Ovary (tissue), 9 donors: ENCODE results near the gene FUBP3. TPM values are rescaled to one million over a fixed set of nuclear protein-coding genes. Genes with fewer than 3 reads are reported as not detected.

Experiments used
- DNase-seq, 5 donors: peaks; one replicate each; pipeline ENCODE4 v3.0.0-alpha.2; 2019 to 2020
- H3K27ac ChIP-seq, 2 donors: fragments of 200-600 bp; one replicate each; pipeline versions ENCODE4 v1.5.1 to v1.8.0; 2019 to 2022
- H3K27me3 ChIP-seq: fragments of 200-600 bp; one replicate; pipeline ENCODE4 v1.8.0; 2022
- H3K36me3 ChIP-seq: fragments of 200-600 bp; sonication (generic); one replicate; pipeline ENCODE4 v1.5.1; 2019
- H3K4me1 ChIP-seq: one replicate; pipeline ENCODE4 v1.8.1; 2013; ENCODE audit warnings: mild to moderate bottlenecking, moderate library complexity; ENCODE audit not compliant: insufficient read depth
- H3K4me3 ChIP-seq: fragments of 200-600 bp; sonication (generic); one replicate; pipeline ENCODE4 v1.5.1; 2017
- H3K9me3 ChIP-seq, 2 donors: fragments of 200-600 bp in 1 of 2; sonication (generic) in 1 of 2; one replicate each; pipeline versions ENCODE4 v1.5.1 to v1.8.1; 2013 to 2019; ENCODE audit warnings: mild to moderate bottlenecking in 1 of 2, moderate library complexity in 1 of 2
- EP300 ChIP-seq: sonication (generic); formaldehyde crosslinking; IDR thresholded peaks from one replicate; pipeline ENCODE4 v1.6.1; 2017; ENCODE audit warnings: antibody characterized with exemption
- POLR2A ChIP-seq: fragments of 450-650 bp; IDR thresholded peaks from one replicate; pipeline ENCODE4 v1.6.1; 2017; ENCODE audit warnings: antibody characterized with exemption, mild to moderate bottlenecking, moderate library complexity
- WGBS, 3 donors: extraction: QIAGEN DNeasy Blood & Tissue Kit in 1 of 3; methylation state at CpG; one replicate each; pipeline versions ENCODE4 v1.1.5 to v1.1.7; 2013 to 2017; 5-methylcytosine and 5-hydroxymethylcytosine counted together
- intact Hi-C, 4 donors: fragments of 100-400 bp; cut with DNase I; formaldehyde crosslinking; loops; one replicate each; pipeline versions ENCODE4 v1.11.0 to v1.15.1; 2022 to 2023
- polyA plus RNA-seq, 2 donors: library from polyadenylated mRNA; stranded (reverse); fragments of 200-250 nt in 1 of 2; fragments of 350-450 nt in 1 of 2; fragmentation: Illumina TruSeq in 1 of 2; extraction: RNeasy Lipid Tissue Mini Kit (QIAGEN cat#74804) in 1 of 2; gene quantifications; one replicate each; pipeline ENCODE4 v1.2.3, GENCODE V29; 2013 to 2014
- total RNA-seq, 7 donors: library from RNA; depleted of rRNA in 2 of 7; stranded (reverse); fragments of >200 nt in 2 of 7; fragmentation: NEBNext Ultra II Directional in 3 of 7; extraction: Animal tissue kit (Norgen Biotek cat#: 25700) in 3 of 7; gene quantifications; one replicate each; pipeline versions ENCODE4 v1.1.0 to v1.2.4, GENCODE V29; 2016 to 2023
- TF ChIP-seq, protein P1 (sequence below), 3 donors: fragments of 450-650 bp in 2 of 3; fragments of 200-600 bp in 1 of 3; IDR thresholded peaks; one replicate each; pipeline versions ENCODE4 v1.5.1 to v1.8.0; 2016 to 2022; ENCODE audit warnings: antibody characterized with exemption in 3 of 3, mild to moderate bottlenecking in 1 of 3
- donor health status: DM: no; HTN: no; CAD: no; lungs with moderate emphysema.
- donor health status: DM: no; HTN: no; CAD: no.
- donor health status: Bipolar disorder and iron deficiency.
- donor health status: DM: yes; HTN: yes; CAD: no.
- donor health status: DM: no; HTN: no; CAD: no.
- donor health status: DM: yes; HTN: yes; CAD: no.

FUBP3 gene
- total and polyA plus RNA-seq, 9 donors = 15.5 to 54.3 (median 44.4) TPM

DNA sequence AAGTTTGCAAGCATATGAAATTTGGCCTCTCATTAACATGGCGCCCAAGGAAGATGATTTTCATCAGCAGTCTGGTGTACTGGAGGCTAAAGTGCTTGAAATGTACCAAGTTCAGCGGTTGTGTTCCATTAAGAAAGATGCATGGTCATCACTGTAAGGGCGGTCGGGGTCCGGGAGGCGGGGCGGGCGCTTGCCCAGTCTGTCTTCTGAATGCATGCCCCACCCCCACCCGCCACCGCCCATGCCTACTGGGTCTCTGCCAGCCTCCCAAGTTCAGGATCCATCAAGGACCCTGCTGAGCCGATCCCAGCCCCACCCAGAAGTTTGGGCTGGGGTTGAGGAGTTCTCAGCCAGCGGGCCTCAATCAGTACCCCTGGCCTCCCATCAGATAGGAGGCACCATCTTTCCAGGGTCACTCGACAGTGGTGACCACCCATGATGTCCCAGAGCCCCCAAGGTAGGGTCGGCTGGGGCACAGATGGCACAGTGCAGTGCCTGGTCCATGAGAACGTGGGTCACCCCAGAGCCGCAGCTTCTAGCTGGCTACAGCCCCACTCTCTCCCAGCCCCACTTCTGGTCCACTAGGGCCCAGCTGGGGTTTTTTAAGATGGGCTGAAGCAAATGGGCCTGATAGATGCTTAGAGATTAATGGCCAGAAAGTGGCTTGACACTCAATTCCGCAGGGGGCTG lies 60.6 kb downstream of the FUBP3 start:
- no peaks in the 10 kb centered on the region for H3K4me1 ChIP-seq
- no peaks in the 10 kb centered on the region for H3K9me3 ChIP-seq
- TF ChIP-seq POLR2A = no peak
- H3K27me3 ChIP-seq = no peaks in the 10 kb centered on the region
- no peaks in the 10 kb centered on the region for H3K36me3 ChIP-seq
- WGBS, 3 donors = 89 to 93% (median 93%) methylated on average over 17 of the region's 17 CpGs
- H3K27ac ChIP-seq = no peak overlapping the region
- no peak overlapping the region for H3K4me3 ChIP-seq
- no peak for DNase-seq
- intact Hi-C loops = no loop called here

DNA sequence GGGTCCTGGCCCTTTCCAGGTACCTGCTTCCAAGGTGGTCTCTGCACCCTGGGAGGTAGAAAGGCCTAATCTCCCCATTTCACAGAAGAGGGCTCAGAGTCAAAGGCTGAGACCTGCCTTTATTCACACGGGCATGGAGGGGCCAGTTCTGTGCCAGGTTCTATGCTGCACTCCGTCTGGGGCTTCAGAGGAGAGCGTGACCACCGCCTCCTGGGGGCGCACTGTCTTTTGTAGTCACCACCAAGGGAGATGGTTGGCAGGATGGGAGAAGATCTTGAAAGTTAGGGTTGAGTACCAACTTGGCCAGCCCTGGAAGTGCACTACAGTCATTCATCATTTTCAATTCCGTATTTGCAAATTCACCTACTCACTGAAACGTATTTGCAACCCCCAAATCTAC lies 61.3 kb downstream of the FUBP3 start:
- Histone ChIP-seq H3K4me1 (no peaks in the 10 kb centered on the region), H3K27ac (no peak overlapping the region), H3K36me3 (no peaks in the 10 kb centered on the region), H3K4me3 (no peak overlapping the region), H3K9me3 (no peaks in the 10 kb centered on the region), H3K27me3 (no peaks in the 10 kb centered on the region)
- no peak for DNase-seq
- TF ChIP-seq, protein P1, sequence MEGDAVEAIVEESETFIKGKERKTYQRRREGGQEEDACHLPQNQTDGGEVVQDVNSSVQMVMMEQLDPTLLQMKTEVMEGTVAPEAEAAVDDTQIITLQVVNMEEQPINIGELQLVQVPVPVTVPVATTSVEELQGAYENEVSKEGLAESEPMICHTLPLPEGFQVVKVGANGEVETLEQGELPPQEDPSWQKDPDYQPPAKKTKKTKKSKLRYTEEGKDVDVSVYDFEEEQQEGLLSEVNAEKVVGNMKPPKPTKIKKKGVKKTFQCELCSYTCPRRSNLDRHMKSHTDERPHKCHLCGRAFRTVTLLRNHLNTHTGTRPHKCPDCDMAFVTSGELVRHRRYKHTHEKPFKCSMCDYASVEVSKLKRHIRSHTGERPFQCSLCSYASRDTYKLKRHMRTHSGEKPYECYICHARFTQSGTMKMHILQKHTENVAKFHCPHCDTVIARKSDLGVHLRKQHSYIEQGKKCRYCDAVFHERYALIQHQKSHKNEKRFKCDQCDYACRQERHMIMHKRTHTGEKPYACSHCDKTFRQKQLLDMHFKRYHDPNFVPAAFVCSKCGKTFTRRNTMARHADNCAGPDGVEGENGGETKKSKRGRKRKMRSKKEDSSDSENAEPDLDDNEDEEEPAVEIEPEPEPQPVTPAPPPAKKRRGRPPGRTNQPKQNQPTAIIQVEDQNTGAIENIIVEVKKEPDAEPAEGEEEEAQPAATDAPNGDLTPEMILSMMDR (IDR thresholded peaks at IDR 0.05) = no peak
- no peak for TF ChIP-seq EP300
- TF ChIP-seq POLR2A = no peak
- WGBS, 3 donors = 76 to 78% (median 77%) methylated on average over 7 of the region's 7 CpGs
- intact Hi-C loops = no loop called here

DNA sequence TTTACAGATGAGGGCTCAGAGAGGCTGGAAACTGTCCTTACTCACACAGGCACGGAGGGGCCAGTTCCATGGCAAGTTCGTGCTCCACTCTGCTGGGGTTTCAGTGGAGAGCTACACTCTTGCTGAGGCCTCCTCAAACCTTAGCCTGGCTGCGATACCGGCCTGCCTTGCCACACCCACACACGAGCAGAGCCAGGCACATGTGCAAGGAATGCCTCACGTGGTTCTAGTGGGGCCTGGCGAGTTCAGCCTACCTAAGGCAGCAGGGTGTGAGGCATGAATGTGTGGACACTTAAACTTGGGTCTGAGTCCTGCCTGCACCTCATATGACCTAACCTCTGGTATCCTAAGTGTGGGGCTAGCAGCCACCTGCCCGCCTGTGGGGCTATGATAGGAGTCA lies 63.5 kb downstream of the FUBP3 start:
- H3K9me3 ChIP-seq = no peaks in the 10 kb centered on the region
- no peak for DNase-seq
- no peaks in the 10 kb centered on the region for H3K36me3 ChIP-seq
- intact Hi-C loops = no loop called here
- no peaks in the 10 kb centered on the region for H3K4me1 ChIP-seq
- no peaks in the 10 kb centered on the region for H3K27me3 ChIP-seq
- WGBS, 3 donors = 68 to 75% (median 70%) methylated on average over 8 of the region's 8 CpGs
- no peak overlapping the region for H3K4me3 ChIP-seq
- TF ChIP-seq, protein P1 (IDR thresholded peaks at IDR 0.05) = no peak
- TF ChIP-seq EP300 (no peak), POLR2A (no peak)
- H3K27ac ChIP-seq = no peak overlapping the region

DNA sequence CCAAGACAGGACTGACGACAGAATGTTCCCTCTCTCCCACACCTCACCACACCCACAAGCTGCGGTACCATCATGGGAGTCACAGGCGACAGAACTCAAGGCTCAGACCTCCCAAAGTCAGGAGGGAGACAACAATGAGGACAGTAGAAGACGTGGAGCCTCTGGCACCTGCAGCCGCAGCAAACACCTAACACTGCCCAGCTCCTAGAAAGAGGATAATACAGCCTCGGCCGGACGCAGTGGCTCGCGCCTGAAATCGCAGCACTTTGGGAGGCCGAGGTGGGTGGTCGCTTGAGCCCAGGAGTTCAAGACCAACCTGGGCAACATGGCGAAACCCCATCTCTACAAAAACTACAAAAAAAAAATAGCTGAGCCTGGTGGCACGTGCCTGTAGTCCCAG lies 71.8 kb downstream of the FUBP3 start:
- H3K4me3 ChIP-seq = no peak overlapping the region
- intact Hi-C loops = no loop called here
- 73 to 79% (median 76%) methylated on average over 15 of the region's 15 CpGs for WGBS, 3 donors
- no peaks in the 10 kb centered on the region for H3K27me3 ChIP-seq
- no peaks in the 10 kb centered on the region for H3K36me3 ChIP-seq
- DNase-seq = no peak
- no peaks in the 10 kb centered on the region for H3K9me3 ChIP-seq
- TF ChIP-seq EP300 (no peak), POLR2A (no peak)
- TF ChIP-seq, protein P1 (IDR thresholded peaks at IDR 0.05) = no peak
- H3K4me1 ChIP-seq = no peaks in the 10 kb centered on the region
- no peak overlapping the region for H3K27ac ChIP-seq

DNA sequence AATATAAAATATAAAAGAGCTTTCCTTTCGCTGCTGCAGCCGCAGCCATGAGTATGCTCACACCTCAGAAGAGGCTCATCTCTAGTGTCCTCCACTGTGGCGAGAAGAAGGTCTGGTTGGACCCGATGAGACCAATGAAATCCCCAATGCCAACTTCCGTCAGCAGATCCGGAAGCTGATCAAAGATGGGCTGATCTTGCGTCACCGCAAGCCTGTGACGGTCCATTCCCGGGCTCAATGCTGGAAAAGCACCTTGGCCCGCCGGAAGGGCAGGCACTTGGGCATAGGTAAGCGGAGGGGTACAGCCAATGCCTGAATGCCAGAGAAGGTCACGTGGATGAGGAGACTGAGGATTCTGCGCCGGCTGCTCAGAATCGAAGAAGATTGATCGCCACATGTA lies 72.4 kb downstream of the FUBP3 start:
- no peak overlapping the region for H3K27ac ChIP-seq
- H3K9me3 ChIP-seq = no peaks in the 10 kb centered on the region
- 91 to 94% (median 93%) methylated on average over 18 of the region's 18 CpGs for WGBS, 3 donors
- no peak for DNase-seq
- no peaks in the 10 kb centered on the region for H3K27me3 ChIP-seq
- no peak overlapping the region for H3K4me3 ChIP-seq
- TF ChIP-seq, protein P1 (IDR thresholded peaks at IDR 0.05) = no peak
- TF ChIP-seq POLR2A (no peak), EP300 (no peak)
- no peaks in the 10 kb centered on the region for H3K4me1 ChIP-seq
- intact Hi-C loops = no loop called here
- no peaks in the 10 kb centered on the region for H3K36me3 ChIP-seq
